Glomerular visceral epithelial cell (primary cell): Measurements from ENCODE around the gene CHRNA1.
A peak's percentile ranks its signal among the peaks of the same experiment; 100 is the strongest.

Experiments
- DNase-seq: peaks from one replicate; pipeline ENCODE4 v3.0.0-alpha.2; 2016; ENCODE audit errors: extremely low spot score

Gene CHRNA1

GRCh38 chr2:174764280-174765255 is at the start of gene CHRNA1:
Gene CHRNA1, minus strand, starts transcription at chr2:174764472. Its CDS starts 78 bp downstream, at chr2:174764394.
- peak; percentile 51 for DNase-seq

- no peak for DNase-seq
These were observed 47.8 kb upstream of the CHRNA1 start for GRCh38 chr2:174812037-174812436.

GRCh38 chr2:174807931-174808330 is 43.7 kb upstream of the CHRNA1 start:
- DNase-seq: no peak

- DNase-seq: no peak
These were observed 41.5 kb upstream of the CHRNA1 start for GRCh38 chr2:174805803-174806202.

- DNase-seq: no peak
These were observed 38.2 kb upstream of the CHRNA1 start for GRCh38 chr2:174802459-174802858.

- no peak for DNase-seq
These were observed 36.3 kb upstream of the CHRNA1 start for GRCh38 chr2:174800436-174801205.

- DNase-seq: no peak
These were observed 34.5 kb upstream of the CHRNA1 start for GRCh38 chr2:174798801-174799200.

GRCh38 chr2:174797781-174798276 is 33.6 kb upstream of the CHRNA1 start:
- DNase-seq: peak; percentile 33

- DNase-seq: no peak
These were observed 32.1 kb upstream of the CHRNA1 start for GRCh38 chr2:174796319-174796771.

GRCh38 chr2:174794851-174795374 is 30.6 kb upstream of the CHRNA1 start:
- DNase-seq: no peak

- DNase-seq: no peak
These were observed 28.2 kb upstream of the CHRNA1 start for GRCh38 chr2:174792309-174793025.

- DNase-seq: no peak
These were observed 27.5 kb upstream of the CHRNA1 start for GRCh38 chr2:174791746-174792280.

- no peak for DNase-seq
These were observed 26.7 kb upstream of the CHRNA1 start for GRCh38 chr2:174791020-174791419.

GRCh38 chr2:174789001-174789400 is 24.7 kb upstream of the CHRNA1 start:
- DNase-seq: no peak

- DNase-seq: no peak
These were observed 24.1 kb upstream of the CHRNA1 start for GRCh38 chr2:174788291-174788929.

GRCh38 chr2:174787487-174788205 is 23.4 kb upstream of the CHRNA1 start:
- peak; percentile 88 for DNase-seq

- DNase-seq: no peak
These were observed 21.9 kb upstream of the CHRNA1 start for GRCh38 chr2:174786066-174786725.

- no peak for DNase-seq
These were observed 21.2 kb upstream of the CHRNA1 start for GRCh38 chr2:174785481-174785880.

- no peak for DNase-seq
These were observed 20.6 kb upstream of the CHRNA1 start for GRCh38 chr2:174784909-174785308.
